Esophagus mucosa (tissue), 1 donor: Measurements from ENCODE around the gene ARHGDIA. TPM values are rescaled to one million over a fixed set of nuclear protein-coding genes. Genes with fewer than 3 reads are reported as not detected.

ENCODE experiments used
- ATAC-seq: fragments of 200-7000 bp; cut with Tn5 transposase; one replicate; pipeline ENCODE4 v1.9.1; 2020
- total RNA-seq: library from RNA; stranded (reverse); gene quantifications from one replicate; pipeline ENCODE4 v1.2.4, GENCODE V29; 2023
- donor health status: DM: yes; HTN: yes; CAD: no.

The ARHGDIA gene
- total RNA-seq, 1 donor from 2014 or later: 300 TPM

- ATAC-seq: no peak
These were observed 47.9 kb downstream of the ARHGDIA start for GRCh38 chr17:81822996-81823819.

GRCh38 chr17:81822312-81822637 lies 48.9 kb downstream of the ARHGDIA start:
- ATAC-seq: no peak

DNA sequence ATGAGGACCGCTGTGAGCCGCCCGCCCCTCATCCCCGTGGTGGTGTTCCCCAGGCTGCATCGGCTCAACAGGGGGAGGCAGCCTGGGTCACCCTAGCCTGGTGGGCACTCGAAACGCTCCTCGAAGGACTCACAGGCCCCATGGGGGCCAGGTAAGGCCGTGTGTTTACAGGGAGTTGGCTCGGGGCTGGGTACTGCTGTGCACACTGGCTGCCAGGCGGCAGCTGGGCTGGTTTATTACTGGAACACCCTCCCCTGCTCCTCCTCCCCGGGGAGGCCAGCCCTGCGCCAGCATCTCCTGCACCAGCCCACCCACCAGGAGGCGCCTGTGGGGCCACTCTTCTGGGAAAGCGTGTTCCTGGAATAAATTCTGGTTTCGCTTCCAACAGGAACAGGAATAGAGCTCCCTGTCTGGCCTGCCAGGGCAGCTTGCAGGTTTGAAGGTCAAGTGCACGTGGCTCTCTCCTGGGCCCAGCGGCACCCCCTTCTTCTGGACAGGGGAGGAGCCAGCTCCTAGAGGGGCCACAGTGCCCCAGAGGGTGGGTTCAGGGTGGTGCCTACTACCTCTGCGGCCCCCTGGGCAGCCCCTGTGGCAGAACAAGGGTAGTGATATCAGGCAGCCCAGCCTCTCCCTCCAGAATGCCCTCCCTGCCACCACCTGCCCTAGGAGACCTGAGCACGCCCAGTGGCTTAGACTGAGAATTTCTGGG lies 49.4 kb downstream of the ARHGDIA start:
- peak; percentile 90 for ATAC-seq

DNA sequence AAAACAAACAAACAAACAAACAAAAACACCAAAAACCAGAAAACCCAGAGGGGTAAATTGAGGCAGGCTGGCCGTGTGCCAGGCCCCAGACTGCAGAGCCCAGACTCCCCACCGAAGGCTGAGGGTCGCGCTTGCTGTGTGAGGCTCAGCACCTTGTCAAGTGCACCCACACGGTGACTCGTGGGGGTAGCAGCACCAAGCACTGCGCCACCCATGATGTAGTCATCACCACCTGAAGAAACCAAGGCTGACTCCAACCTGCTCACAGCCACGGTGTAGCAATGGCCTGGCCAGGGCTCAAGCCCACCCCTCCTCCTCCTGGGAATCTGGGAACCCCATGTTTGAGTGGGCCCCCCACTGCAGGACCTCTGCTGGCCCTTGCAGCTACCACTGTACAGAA lies 50.0 kb downstream of the ARHGDIA start:
- ATAC-seq: peak; percentile 31

DNA sequence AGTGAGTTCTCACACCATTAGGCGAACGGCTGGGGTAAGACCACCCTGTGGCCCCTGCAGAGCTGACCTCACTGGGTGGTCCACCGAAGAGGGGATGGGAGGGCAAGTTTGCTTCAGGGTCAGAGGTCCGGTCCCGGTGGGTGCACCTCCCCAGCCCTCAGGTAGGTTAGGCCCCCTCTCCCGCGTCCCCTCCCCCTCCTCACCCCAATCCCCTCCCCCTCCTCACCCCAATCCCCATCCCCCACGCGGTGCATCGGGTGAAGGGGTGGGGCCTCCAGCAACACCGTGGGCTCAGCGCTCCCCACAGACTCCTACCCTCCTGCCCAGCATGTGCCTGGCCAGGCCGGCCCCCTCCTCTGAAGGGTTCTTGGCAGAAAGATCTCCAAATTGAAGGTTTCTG lies 51.4 kb downstream of the ARHGDIA start:
- no peak for ATAC-seq

- no peak for ATAC-seq
These were observed 53.4 kb downstream of the ARHGDIA start for GRCh38 chr17:81817758-81818147.

Other genes starting within 250 kb of the ARHGDIA start
- gene NPLOC4, start 234.2 kb downstream of the ARHGDIA start, total RNA-seq: 92.8 TPM
- gene TSPAN10, start 234.1 kb downstream of the ARHGDIA start, total RNA-seq: 2.2 TPM
- gene PDE6G, start 214.8 kb downstream of the ARHGDIA start, total RNA-seq: not detected
- 22.4 TPM for gene OXLD1, start 204.7 kb downstream of the ARHGDIA start, total RNA-seq
- gene CCDC137, start 204.6 kb downstream of the ARHGDIA start, total RNA-seq: 21.4 TPM
- gene ARL16, start 187.5 kb downstream of the ARHGDIA start, total RNA-seq: 24.3 TPM
- 62.5 TPM for gene HGS, start 187.3 kb downstream of the ARHGDIA start, total RNA-seq
- 89.5 TPM for gene MRPL12, start 168.0 kb downstream of the ARHGDIA start, total RNA-seq
- gene SLC25A10, start 159.1 kb downstream of the ARHGDIA start, total RNA-seq: 37.2 TPM
- 0.08 TPM for gene GCGR, start 67.2 kb downstream of the ARHGDIA start, total RNA-seq
- 18.7 TPM for gene MCRIP1, start 38.0 kb downstream of the ARHGDIA start, total RNA-seq
- gene PPP1R27, start 36.3 kb downstream of the ARHGDIA start, total RNA-seq: 0.24 TPM
- 812 TPM for gene P4HB, start 10.8 kb downstream of the ARHGDIA start, total RNA-seq
- gene ALYREF, start 20.2 kb upstream of the ARHGDIA start, total RNA-seq: 68.9 TPM
- 113 TPM for gene ANAPC11, start 20.4 kb upstream of the ARHGDIA start, total RNA-seq
- gene NPB, start 30.9 kb upstream of the ARHGDIA start, total RNA-seq: 0.24 TPM
- 36.7 TPM for gene PCYT2, start 40.1 kb upstream of the ARHGDIA start, total RNA-seq
- 46.2 TPM for gene SIRT7, start 46.8 kb upstream of the ARHGDIA start, total RNA-seq
- gene MAFG, start 56.4 kb upstream of the ARHGDIA start, total RNA-seq: 12.3 TPM
- gene PYCR1, start 66.0 kb upstream of the ARHGDIA start, total RNA-seq: 28.9 TPM
- not detected for gene MYADML2, start 75.9 kb upstream of the ARHGDIA start, total RNA-seq
- not detected for gene NOTUM, start 89.8 kb upstream of the ARHGDIA start, total RNA-seq
- gene ASPSCR1, start 106.3 kb upstream of the ARHGDIA start, total RNA-seq: 19.0 TPM
- 71.8 TPM for gene CENPX, start 151.5 kb upstream of the ARHGDIA start, total RNA-seq
- 8.4 TPM for gene LRRC45, start 152.0 kb upstream of the ARHGDIA start, total RNA-seq
- gene RAC3, start 160.3 kb upstream of the ARHGDIA start, total RNA-seq: 6.2 TPM
- gene DCXR, start 166.4 kb upstream of the ARHGDIA start, total RNA-seq: 138 TPM
- 21.6 TPM for gene RFNG, start 180.5 kb upstream of the ARHGDIA start, total RNA-seq
- 59.3 TPM for gene GPS1, start 180.6 kb upstream of the ARHGDIA start, total RNA-seq
- 78.4 TPM for gene DUS1L, start 194.5 kb upstream of the ARHGDIA start, total RNA-seq
- 352 TPM for gene FASN, start 226.9 kb upstream of the ARHGDIA start, total RNA-seq